Measurements from ENCODE around the gene CSNK2A1. TPM values are rescaled to one million over a fixed set of nuclear protein-coding genes. Genes with fewer than 3 reads are reported as not detected.
"Not testable (repeated sequence)": the region's sequence is repeated elsewhere in the genome, so short reads cannot be mapped to it uniquely, and the experiment has no call there.

CSNK2A1 gene
- total RNA-seq, 6 experiments from 2014 or later, result 124 to 150 (median 135) TPM

GRCh38 chr20:458776-459175 is 84.8 kb downstream of the CSNK2A1 start:
- Mint-ChIP-seq H3K36me3 (ENCODE audit: low read depth) (no peaks in the 10 kb centered on the region), H3K9me3 (no peaks in the 10 kb centered on the region), H3K27ac (no peak overlapping the region), H3K4me1 (ENCODE audit: low read depth) (peaks cover 34% of the 10 kb centered on the region), H3K4me3 (no peak overlapping the region), H3K27me3 (ENCODE audit: insufficient read depth) (no peaks in the 10 kb centered on the region)
- no peak for TF ChIP-seq CTCF (IDR thresholded peaks at IDR 0.05)
- no peak for DNase-seq

GRCh38 chr20:454951-455350 is 88.6 kb downstream of the CSNK2A1 start:
- no peaks in the 10 kb centered on the region for H3K27me3 Mint-ChIP-seq (ENCODE audit: insufficient read depth)
- no peak for DNase-seq
- H3K4me1 Mint-ChIP-seq (ENCODE audit: low read depth), result peaks cover 14% of the 10 kb centered on the region
- H3K27ac Mint-ChIP-seq, result no peak overlapping the region
- no peak overlapping the region for H3K4me3 Mint-ChIP-seq
- H3K9me3 Mint-ChIP-seq, result no peaks in the 10 kb centered on the region
- no peak for TF ChIP-seq CTCF (IDR thresholded peaks at IDR 0.05)
- no peaks in the 10 kb centered on the region for H3K36me3 Mint-ChIP-seq (ENCODE audit: low read depth)

- H3K27ac Mint-ChIP-seq; H3K4me1 Mint-ChIP-seq (ENCODE audit: low read depth); H3K4me3 Mint-ChIP-seq; H3K27me3 Mint-ChIP-seq (ENCODE audit: insufficient read depth); H3K9me3 Mint-ChIP-seq; DNase-seq; H3K36me3 Mint-ChIP-seq (ENCODE audit: low read depth): not testable (repeated sequence)
Measured at GRCh38 chr20:452021-452420, 91.6 kb downstream of the CSNK2A1 start.

- no peaks in the 10 kb centered on the region for H3K27me3 Mint-ChIP-seq (ENCODE audit: insufficient read depth)
- H3K9me3 Mint-ChIP-seq, result no peaks in the 10 kb centered on the region
- no peak overlapping the region for H3K4me3 Mint-ChIP-seq
- TF ChIP-seq CTCF (IDR thresholded peaks at IDR 0.05), result no peak
- no peak for DNase-seq
- H3K27ac Mint-ChIP-seq, result peak overlapping the region; percentile 85
- H3K4me1 Mint-ChIP-seq (ENCODE audit: low read depth), result peaks cover 26% of the 10 kb centered on the region
- H3K36me3 Mint-ChIP-seq (ENCODE audit: low read depth), result peaks cover 36% of the 10 kb centered on the region
Measured at GRCh38 chr20:445514-446336, 97.9 kb downstream of the CSNK2A1 start.

- peaks cover 36% of the 10 kb centered on the region for H3K36me3 Mint-ChIP-seq (ENCODE audit: low read depth)
- no peak for TF ChIP-seq CTCF (IDR thresholded peaks at IDR 0.05)
- DNase-seq, result peak; percentile 76
- H3K9me3 Mint-ChIP-seq, result no peaks in the 10 kb centered on the region
- H3K27me3 Mint-ChIP-seq (ENCODE audit: insufficient read depth), result no peaks in the 10 kb centered on the region
- peak overlapping the region; percentile 9; the same call in 1 of the 2 replicates for H3K4me3 Mint-ChIP-seq
- peaks cover 26% of the 10 kb centered on the region for H3K4me1 Mint-ChIP-seq (ENCODE audit: low read depth)
- peak overlapping the region; percentile 85 for H3K27ac Mint-ChIP-seq
Measured at GRCh38 chr20:444862-445426, 98.6 kb downstream of the CSNK2A1 start.

GRCh38 chr20:444117-444516 is 99.5 kb downstream of the CSNK2A1 start:
- TF ChIP-seq CTCF (IDR thresholded peaks at IDR 0.05), result no peak
- Mint-ChIP-seq H3K27ac (peak overlapping the region; percentile 55; the same call in 1 of the 2 replicates), H3K4me1 (ENCODE audit: low read depth) (peaks cover 26% of the 10 kb centered on the region), H3K9me3 (no peaks in the 10 kb centered on the region), H3K36me3 (ENCODE audit: low read depth) (peaks cover 38% of the 10 kb centered on the region), H3K27me3 (ENCODE audit: insufficient read depth) (no peaks in the 10 kb centered on the region), H3K4me3 (no peak overlapping the region)
- DNase-seq, result no peak

All from HFFc6 (cell line).